ENCODE results near the gene TTPAL.

DNA sequence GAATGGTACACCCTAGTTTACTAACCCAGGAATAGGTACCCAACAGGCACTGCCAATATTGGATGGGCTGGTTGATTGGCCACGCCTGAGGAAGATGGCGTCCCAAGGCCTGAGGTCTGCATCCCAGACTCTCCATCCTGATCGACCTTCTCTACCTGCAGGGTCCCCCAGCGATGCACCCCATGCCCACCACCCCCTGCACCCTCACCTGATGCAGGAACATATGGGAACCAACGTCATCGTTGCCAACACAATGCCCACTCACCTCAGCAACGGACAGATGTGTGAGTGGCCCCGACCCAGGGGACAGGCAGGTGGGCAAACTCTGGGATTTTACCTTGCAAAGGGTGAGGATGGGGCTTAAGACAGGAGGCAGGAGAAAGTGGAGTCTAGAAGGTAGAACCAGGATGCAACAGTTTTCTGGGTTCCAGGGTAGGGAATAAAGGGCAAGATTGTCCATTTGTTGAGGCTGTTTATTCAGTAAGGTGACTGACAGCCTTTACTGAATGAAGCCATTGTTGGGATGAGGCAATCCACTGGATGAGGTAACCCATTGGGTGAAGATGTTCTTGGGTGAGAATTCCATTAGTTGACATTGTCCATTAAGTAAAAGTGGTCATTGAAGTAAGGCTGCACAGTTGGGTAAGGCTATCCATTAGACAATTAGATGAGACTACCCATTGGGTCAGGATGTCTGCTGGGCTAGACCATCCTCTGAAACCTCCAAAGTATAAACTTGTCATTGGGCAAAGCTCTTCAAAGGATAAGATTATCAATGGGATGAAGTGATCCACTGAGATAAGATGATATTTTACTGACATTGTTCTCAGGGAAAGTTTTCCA is 47.3 kb upstream of the TTPAL start:
- TF ChIP-seq, protein P1, sequence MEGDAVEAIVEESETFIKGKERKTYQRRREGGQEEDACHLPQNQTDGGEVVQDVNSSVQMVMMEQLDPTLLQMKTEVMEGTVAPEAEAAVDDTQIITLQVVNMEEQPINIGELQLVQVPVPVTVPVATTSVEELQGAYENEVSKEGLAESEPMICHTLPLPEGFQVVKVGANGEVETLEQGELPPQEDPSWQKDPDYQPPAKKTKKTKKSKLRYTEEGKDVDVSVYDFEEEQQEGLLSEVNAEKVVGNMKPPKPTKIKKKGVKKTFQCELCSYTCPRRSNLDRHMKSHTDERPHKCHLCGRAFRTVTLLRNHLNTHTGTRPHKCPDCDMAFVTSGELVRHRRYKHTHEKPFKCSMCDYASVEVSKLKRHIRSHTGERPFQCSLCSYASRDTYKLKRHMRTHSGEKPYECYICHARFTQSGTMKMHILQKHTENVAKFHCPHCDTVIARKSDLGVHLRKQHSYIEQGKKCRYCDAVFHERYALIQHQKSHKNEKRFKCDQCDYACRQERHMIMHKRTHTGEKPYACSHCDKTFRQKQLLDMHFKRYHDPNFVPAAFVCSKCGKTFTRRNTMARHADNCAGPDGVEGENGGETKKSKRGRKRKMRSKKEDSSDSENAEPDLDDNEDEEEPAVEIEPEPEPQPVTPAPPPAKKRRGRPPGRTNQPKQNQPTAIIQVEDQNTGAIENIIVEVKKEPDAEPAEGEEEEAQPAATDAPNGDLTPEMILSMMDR (conservative IDR thresholded peaks at IDR 0.05) = no peak
- TF ChIP-seq EZH2 (IDR thresholded peaks at IDR 0.05; ENCODE audit: low read depth) = no peak

Measured in PC-9 (cell line).